HG03565 (cell line): Measurements from ENCODE around the gene GANC.

Source experiments
- ATAC-seq: cut with Tn5 transposase; IDR thresholded peaks from one replicate; pipeline ENCODE4 v1.9.1; 2021; ENCODE audit warnings: mild to moderate bottlenecking, moderate library complexity; ENCODE audit not compliant: unreplicated experiment

The GANC gene

GRCh38 chr15:42344763-42345162, 71.8 kb downstream of the GANC start:
- ATAC-seq = no peak

- ATAC-seq = no peak
Measured at GRCh38 chr15:42345504-42345903, 72.5 kb downstream of the GANC start.

- ATAC-seq = no peak
Measured at GRCh38 chr15:42348083-42348482, 75.1 kb downstream of the GANC start.

GRCh38 chr15:42349186-42349585, 76.2 kb downstream of the GANC start:
- ATAC-seq = no peak

GRCh38 chr15:42352401-42352800, 79.4 kb downstream of the GANC start:
- ATAC-seq = no peak

GRCh38 chr15:42353061-42353460, 80.1 kb downstream of the GANC start:
- no peak for ATAC-seq

GRCh38 chr15:42354824-42355223, 81.8 kb downstream of the GANC start:
- ATAC-seq = no peak

GRCh38 chr15:42355291-42355690, 82.3 kb downstream of the GANC start:
- ATAC-seq = no peak

GRCh38 chr15:42356851-42357250, 83.8 kb downstream of the GANC start:
- no peak for ATAC-seq

GRCh38 chr15:42358141-42358540, 85.1 kb downstream of the GANC start:
- ATAC-seq = no peak

- ATAC-seq = no peak
Measured at GRCh38 chr15:42359249-42359648, 86.2 kb downstream of the GANC start, which contains the start of gene CAPN3. CAPN3 (plus strand) TSS chr15:42359501; CDS start chr15:42359806, 305 bp downstream.

- ATAC-seq = no peak
Measured at GRCh38 chr15:42359985-42360384, 87.0 kb downstream of the GANC start.

GRCh38 chr15:42360535-42361112, 87.6 kb downstream of the GANC start:
- no peak for ATAC-seq

GRCh38 chr15:42363487-42363886, 90.5 kb downstream of the GANC start:
- ATAC-seq = no peak

- ATAC-seq = no peak
Measured at GRCh38 chr15:42363942-42364341, 90.9 kb downstream of the GANC start.

- no peak for ATAC-seq
Measured at GRCh38 chr15:42364529-42364928, 91.5 kb downstream of the GANC start.

- no peak for ATAC-seq
Measured at GRCh38 chr15:42365921-42366550, 93.0 kb downstream of the GANC start.

- ATAC-seq = no peak
Measured at GRCh38 chr15:42367041-42367440, 94.0 kb downstream of the GANC start.

GRCh38 chr15:42368096-42368495, 95.1 kb downstream of the GANC start:
- ATAC-seq = no peak

GRCh38 chr15:42371096-42371495, 98.1 kb downstream of the GANC start:
- no peak for ATAC-seq

- ATAC-seq = no peak
Measured at GRCh38 chr15:42373274-42373673, 100.3 kb downstream of the GANC start.

GRCh38 chr15:42373936-42374335, 100.9 kb downstream of the GANC start:
- no peak for ATAC-seq

- ATAC-seq = no peak
Measured at GRCh38 chr15:42374810-42375209, 101.8 kb downstream of the GANC start.
